ENCODE results near the gene EIF5. TPM values are rescaled to one million over a fixed set of nuclear protein-coding genes. Genes with fewer than 3 reads are reported as not detected.

Gene EIF5
- total and polyA plus RNA-seq, 2 donors (not counting 3 experiments of a cell fraction or from before 2014, with no cell fraction given) = 175 to 313 TPM

DNA sequence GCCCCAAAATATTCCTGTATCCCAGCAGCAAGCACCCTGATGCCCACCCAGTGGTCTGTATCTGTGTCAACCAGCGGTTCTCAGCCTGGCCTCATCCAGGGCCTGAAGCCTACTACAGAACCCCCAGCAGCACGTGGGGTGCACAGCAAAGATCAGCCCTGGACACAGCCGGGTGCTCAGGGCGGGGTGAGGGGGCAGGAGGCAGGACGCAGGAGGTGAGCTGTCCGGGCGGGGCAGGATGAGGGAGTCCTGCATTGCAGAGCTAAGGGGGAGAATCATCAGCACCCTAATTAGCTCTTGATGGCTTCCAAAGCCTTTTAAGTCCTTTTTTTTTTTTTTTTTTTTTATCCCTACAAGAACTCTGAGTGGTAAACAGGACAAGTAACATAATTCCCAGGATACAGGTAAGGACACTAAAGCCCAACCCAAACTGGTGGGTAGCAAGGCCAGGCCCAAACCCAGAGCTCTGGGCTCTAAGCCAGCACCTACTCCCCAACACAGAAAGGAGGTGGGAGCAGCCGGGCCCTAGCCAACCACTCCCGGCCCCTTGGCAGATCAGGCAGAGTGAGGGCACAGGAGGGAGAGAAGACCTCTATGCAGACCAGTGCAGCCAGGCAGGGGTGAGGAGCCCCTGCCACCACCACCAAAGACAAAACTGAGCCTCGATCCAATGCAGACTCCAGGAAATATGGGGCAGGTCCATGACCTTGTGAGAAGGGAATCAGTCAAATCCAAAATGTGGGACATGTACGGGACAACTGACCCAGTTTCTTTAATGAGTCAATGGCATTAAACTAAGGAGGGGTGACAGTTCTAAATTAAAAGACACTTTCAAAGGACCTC lies 32.3 kb upstream of the EIF5 start:
- peaks cover 4 to 11% of the 10 kb centered on the region in 2 experiments for H3K27me3 ChIP-seq (ENCODE audit: control insufficient read depth in 2 of 2, insufficient read depth in 2 of 2, low read length in 2 of 2)
- no peaks in the 10 kb centered on the region for H3K79me2 ChIP-seq (ENCODE audit: control insufficient read depth, insufficient read depth, low read length)
- no peak overlapping the region for H3K4me3 ChIP-seq (replicated peaks in 1 of 3; ENCODE audit: insufficient read depth in 1 of 3, low read depth in 1 of 3, low read length in 3 of 3)
- POLR2A ChIA-PET = no interaction called here
- no peak for DNase-seq (ENCODE audit: low read depth, low spot score)
- BruUV-seq (replicated peaks) = no TSS peak
- H3K9me3 ChIP-seq (replicated peaks; ENCODE audit: control insufficient read depth, insufficient read depth, low read length) = no peaks in the 10 kb centered on the region
- H3K9ac ChIP-seq (replicated peaks; ENCODE audit: extremely low read depth, insufficient read depth, low read length) = no peak overlapping the region
- H3K4me2 ChIP-seq (ENCODE audit: insufficient read depth, low read length) = no peak overlapping the region
- FAIRE-seq = no peak
- no peaks in the 10 kb centered on the region for H4K20me1 ChIP-seq (replicated peaks; ENCODE audit: control insufficient read depth, extremely low read depth, insufficient read depth, low read length)
- intact Hi-C loops (cut with micrococcal nuclease) (no loop called here), dilution Hi-C loops (cut with MboI; ENCODE audit: extremely low pct_ligation_motif_present, low sequenced_read_pairs) (no loop called here)
- no peaks in the 10 kb centered on the region for H3K36me3 ChIP-seq (ENCODE audit: control insufficient read depth in 2 of 2, extremely low read depth in 1 of 2, insufficient read depth in 2 of 2, low read length in 2 of 2)
- H3K4me1 ChIP-seq (ENCODE audit: control insufficient read depth, extremely low read depth, insufficient read depth, low read length) = no peaks in the 10 kb centered on the region
- CTCF ChIA-PET = interaction anchor here (1.0 to 1.9 kb wide), 4 partner anchors 24 to 196 kb away, joined by 3 to 8 read pairs (median 4); no protein-coding TSS in a partner anchor
- H3K9me1 ChIP-seq (replicated peaks; ENCODE audit: control insufficient read depth, extremely low read depth, insufficient read depth, low read length) = no peaks in the 10 kb centered on the region
- no peak overlapping the region for H3K27ac ChIP-seq (ENCODE audit: insufficient read depth, low read depth, low read length)
- TF ChIP-seq EZH2 (IDR thresholded peaks at IDR 0.05; ENCODE audit: borderline replicate concordance, low read depth, low read length, severe bottlenecking) (no peak), POLR2A (IDR thresholded peaks at IDR 0.05; ENCODE audit: low read depth, low read length) (no peak), MYC (IDR thresholded peaks at IDR 0.05; ENCODE audit: low read depth, low read length) (no peak), JUN (IDR thresholded peaks at IDR 0.05; ENCODE audit: borderline replicate concordance, insufficient read depth, insufficient read length, low read depth) (no peak), FOS (IDR thresholded peaks at IDR 0.05; ENCODE audit: borderline replicate concordance, insufficient read depth, low read length) (no peak)
- TF ChIP-seq, protein P1, sequence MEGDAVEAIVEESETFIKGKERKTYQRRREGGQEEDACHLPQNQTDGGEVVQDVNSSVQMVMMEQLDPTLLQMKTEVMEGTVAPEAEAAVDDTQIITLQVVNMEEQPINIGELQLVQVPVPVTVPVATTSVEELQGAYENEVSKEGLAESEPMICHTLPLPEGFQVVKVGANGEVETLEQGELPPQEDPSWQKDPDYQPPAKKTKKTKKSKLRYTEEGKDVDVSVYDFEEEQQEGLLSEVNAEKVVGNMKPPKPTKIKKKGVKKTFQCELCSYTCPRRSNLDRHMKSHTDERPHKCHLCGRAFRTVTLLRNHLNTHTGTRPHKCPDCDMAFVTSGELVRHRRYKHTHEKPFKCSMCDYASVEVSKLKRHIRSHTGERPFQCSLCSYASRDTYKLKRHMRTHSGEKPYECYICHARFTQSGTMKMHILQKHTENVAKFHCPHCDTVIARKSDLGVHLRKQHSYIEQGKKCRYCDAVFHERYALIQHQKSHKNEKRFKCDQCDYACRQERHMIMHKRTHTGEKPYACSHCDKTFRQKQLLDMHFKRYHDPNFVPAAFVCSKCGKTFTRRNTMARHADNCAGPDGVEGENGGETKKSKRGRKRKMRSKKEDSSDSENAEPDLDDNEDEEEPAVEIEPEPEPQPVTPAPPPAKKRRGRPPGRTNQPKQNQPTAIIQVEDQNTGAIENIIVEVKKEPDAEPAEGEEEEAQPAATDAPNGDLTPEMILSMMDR (IDR thresholded peaks at IDR 0.05; ENCODE audit: extremely low read depth in 1 of 2, insufficient read depth in 1 of 2, low read depth in 1 of 2, low read length in 2 of 2) = no peak
- TF ChIP-seq, protein P2, sequence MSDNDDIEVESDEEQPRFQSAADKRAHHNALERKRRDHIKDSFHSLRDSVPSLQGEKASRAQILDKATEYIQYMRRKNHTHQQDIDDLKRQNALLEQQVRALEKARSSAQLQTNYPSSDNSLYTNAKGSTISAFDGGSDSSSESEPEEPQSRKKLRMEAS (IDR thresholded peaks at IDR 0.05; ENCODE audit: insufficient read depth, insufficient read length) = no peak
- H2AFZ ChIP-seq (ENCODE audit: low read depth, low read length) = no peak overlapping the region

All from endothelial cell of umbilical vein (primary cell).